Esophagus (tissue), 2 donors: Measurements from ENCODE around the gene PPFIA4. TPM values are rescaled to one million over a fixed set of nuclear protein-coding genes. Genes with fewer than 3 reads are reported as not detected.

ENCODE experiments used
- H3K27ac ChIP-seq, 2 donors: one replicate each; pipeline ENCODE4 v1.5.1; 2013; ENCODE audit warnings: low read depth in 2 of 2, mild to moderate bottlenecking in 2 of 2, inconsistent platforms in 1 of 2, low read length in 1 of 2, moderate library complexity in 1 of 2
- H3K27me3 ChIP-seq, 2 donors: one replicate each; pipeline ENCODE4 v1.6.1; 2013; ENCODE audit warnings: low read length in 2 of 2, control low read depth in 1 of 2, mild to moderate bottlenecking in 1 of 2; ENCODE audit not compliant: insufficient read depth in 2 of 2, control insufficient read depth in 1 of 2
- H3K36me3 ChIP-seq, 2 donors: one replicate each; pipeline ENCODE4 v1.6.1; 2013; ENCODE audit warnings: low read length in 1 of 2; ENCODE audit not compliant: control insufficient read depth in 2 of 2, insufficient read depth in 2 of 2
- H3K4me1 ChIP-seq, 2 donors: one replicate each; pipeline ENCODE4 v1.6.1; 2013; ENCODE audit warnings: low read length in 1 of 2; ENCODE audit not compliant: control insufficient read depth in 2 of 2, insufficient read depth in 2 of 2
- H3K4me3 ChIP-seq, 2 donors: one replicate each; pipeline ENCODE4 v1.5.1; 2013; ENCODE audit warnings: low read length in 2 of 2, mild to moderate bottlenecking in 2 of 2, low read depth in 1 of 2, moderate library complexity in 1 of 2
- H3K9me3 ChIP-seq, 2 donors: one replicate each; pipeline ENCODE4 v1.6.1; 2013; ENCODE audit warnings: mild to moderate bottlenecking in 2 of 2, low read depth in 1 of 2, low read length in 1 of 2, moderate library complexity in 1 of 2; ENCODE audit not compliant: control insufficient read depth in 2 of 2, insufficient read depth in 1 of 2
- WGBS, 2 donors: extraction: QIAGEN DNeasy Blood & Tissue Kit; methylation state at CpG; one replicate each; pipeline ENCODE4 v1.1.7; 2013; 5-methylcytosine and 5-hydroxymethylcytosine counted together
- polyA plus RNA-seq, 2 donors: library from polyadenylated mRNA; stranded (reverse); fragments of 200-250 nt; gene quantifications; one replicate each; pipeline ENCODE4 v1.2.3, GENCODE V29; 2013
- donor health status: healthy with polysubstance abuse.
- donor health status: Bipolar disorder and iron deficiency.

The PPFIA4 gene
- polyA plus RNA-seq, 2 donors = 0.84 to 4.1 TPM

DNA sequence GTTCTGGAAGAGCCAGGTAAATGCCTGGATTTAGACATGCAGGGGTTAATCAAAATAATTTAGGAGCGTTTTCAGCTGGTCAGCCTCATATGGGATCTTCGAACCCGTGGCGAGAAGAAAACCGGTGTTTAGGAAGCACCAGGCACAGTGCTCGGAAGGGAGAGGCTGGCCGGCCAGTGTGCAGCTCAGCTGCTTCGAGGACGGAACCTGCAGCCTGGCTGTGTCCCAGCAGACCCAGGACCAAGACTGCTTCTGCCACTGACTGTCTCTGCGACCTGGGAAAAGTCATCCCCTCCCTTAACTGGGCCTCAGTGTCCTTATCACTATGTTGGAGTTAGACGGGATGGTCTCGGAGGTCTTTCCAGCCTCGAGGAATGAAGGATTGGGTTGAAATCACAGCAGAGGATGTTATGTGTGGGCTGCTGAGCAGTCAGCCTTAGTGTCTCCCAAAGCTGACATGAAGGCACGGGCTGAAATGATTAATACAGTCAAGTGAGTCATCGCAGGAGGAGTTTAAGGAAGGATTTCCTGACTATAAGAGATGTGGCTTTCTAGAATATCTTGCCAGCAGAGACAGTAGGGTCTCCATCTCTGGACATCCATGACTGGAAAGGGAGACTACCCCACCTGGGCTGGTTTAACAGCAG, 20.8 kb downstream of the PPFIA4 start:
- no peaks in the 10 kb centered on the region for H3K4me1 ChIP-seq
- no peak overlapping the region for H3K4me3 ChIP-seq
- no peaks in the 10 kb centered on the region for H3K9me3 ChIP-seq
- H3K27ac ChIP-seq = no peak overlapping the region
- H3K27me3 ChIP-seq = no peaks in the 10 kb centered on the region
- WGBS, 2 donors = 34 to 44% methylated on average over 15 of the region's 15 CpGs
- no peaks in the 10 kb centered on the region for H3K36me3 ChIP-seq

DNA sequence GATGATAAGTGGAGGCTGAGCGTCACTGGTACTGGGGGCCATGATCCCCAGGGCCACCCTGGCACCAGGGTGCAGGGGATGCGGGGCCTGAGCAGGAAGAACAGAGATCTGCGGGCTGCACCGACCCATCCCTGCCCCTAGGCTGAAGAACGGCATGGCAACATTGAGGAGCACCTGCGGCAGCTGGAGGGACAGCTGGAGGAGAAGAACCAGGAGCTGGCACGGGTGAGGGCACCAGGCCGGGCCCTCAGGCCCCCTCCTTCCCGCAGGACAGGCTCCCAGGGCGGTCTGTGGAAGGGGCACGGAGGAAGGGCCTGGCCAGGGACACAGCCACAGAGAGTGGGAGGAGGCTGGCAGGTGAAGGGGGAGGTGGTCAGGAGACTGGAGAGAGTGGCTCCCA, 21.8 kb downstream of the PPFIA4 start:
- Histone ChIP-seq H3K36me3 (no peaks in the 10 kb centered on the region), H3K27me3 (no peaks in the 10 kb centered on the region), H3K9me3 (no peaks in the 10 kb centered on the region), H3K4me1 (no peaks in the 10 kb centered on the region), H3K4me3 (no peak overlapping the region), H3K27ac (no peak overlapping the region)
- 64 to 82% methylated on average over 8 to 11 of the region's 11 CpGs for WGBS, 2 donors

DNA sequence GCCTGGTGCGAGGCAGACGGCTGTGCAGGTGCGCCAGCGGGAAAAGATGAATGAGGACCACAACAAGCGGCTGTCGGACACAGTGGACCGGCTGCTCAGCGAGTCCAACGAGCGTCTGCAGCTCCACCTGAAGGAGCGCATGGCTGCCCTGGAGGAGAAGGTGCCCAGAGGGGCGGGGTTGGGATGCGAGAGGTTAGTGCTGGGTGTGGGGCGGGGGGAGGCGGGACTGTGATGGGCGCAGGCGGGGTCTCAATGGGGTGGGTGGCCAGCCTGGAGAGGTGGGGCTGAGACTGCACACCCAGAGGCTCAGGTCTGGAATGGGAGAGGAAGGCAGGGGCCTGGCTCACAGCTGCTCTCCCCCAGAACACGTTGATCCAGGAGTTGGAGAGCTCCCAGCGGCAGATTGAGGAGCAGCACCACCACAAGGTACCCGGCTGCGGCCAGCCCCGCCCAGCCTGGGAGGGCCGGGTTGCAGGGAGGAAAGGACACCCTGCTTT, 22.3 kb downstream of the PPFIA4 start:
- H3K4me1 ChIP-seq = no peaks in the 10 kb centered on the region
- H3K4me3 ChIP-seq = no peak overlapping the region
- 59 to 61% methylated on average over 23 of the region's 23 CpGs for WGBS, 2 donors
- H3K9me3 ChIP-seq = no peaks in the 10 kb centered on the region
- H3K27ac ChIP-seq = no peak overlapping the region
- H3K27me3 ChIP-seq = no peaks in the 10 kb centered on the region
- H3K36me3 ChIP-seq = no peaks in the 10 kb centered on the region

DNA sequence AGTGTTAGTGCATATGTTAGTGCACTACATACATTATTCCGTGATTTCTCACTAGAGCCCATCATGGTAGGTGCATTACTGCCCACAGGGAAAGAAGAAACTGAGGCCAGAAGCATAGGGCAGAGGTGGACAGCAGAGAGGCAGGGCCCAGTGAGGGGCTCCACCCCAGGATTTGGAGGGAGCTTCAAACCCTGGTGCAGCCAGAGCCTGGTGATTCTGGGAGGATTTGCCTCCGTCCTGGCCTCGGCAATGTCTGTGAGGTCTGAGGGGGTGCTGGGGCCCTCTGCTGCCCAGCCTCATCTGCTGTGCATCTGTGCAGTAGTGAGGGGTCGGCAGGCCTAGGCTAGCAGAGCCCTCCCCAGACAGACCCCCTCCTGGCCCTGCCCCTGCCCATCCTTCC, 22.8 kb downstream of the PPFIA4 start:
- H3K27ac ChIP-seq = no peak overlapping the region
- WGBS, 2 donors = 79 to 86% methylated on average over 4 of the region's 4 CpGs
- no peaks in the 10 kb centered on the region for H3K4me1 ChIP-seq
- no peaks in the 10 kb centered on the region for H3K9me3 ChIP-seq
- H3K4me3 ChIP-seq = no peak overlapping the region
- H3K27me3 ChIP-seq = no peaks in the 10 kb centered on the region
- H3K36me3 ChIP-seq = no peaks in the 10 kb centered on the region

DNA sequence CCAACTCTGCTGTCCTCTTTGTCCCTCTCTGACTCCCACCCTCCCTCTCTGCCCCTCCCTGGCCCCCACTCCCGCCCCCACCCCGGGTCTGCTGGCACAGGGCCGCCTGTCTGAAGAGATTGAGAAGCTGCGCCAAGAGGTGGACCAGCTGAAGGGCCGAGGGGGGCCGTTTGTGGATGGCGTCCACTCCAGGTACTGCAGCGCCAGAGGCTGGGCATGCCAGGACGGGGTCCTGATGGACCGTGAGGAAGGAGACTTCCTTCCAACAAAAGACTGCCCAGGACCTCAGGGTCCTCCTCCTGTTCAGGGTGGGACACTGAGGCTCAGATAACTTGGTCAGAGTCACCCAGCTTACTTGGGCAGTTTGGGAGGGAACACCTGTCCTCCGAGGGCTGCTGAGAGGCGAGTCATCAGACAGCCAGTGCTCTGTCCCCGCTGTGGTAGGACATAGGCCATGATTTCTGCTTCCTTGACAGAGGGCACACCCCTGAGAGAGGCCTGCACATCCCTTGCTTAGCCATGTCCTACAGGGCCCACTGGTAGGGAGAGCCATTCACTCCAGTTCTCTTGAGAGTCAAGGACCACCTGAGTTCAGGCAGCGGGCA, 23.4 kb downstream of the PPFIA4 start:
- no peaks in the 10 kb centered on the region for H3K36me3 ChIP-seq
- WGBS, 2 donors = 82 to 88% methylated on average over 14 of the region's 14 CpGs
- no peak overlapping the region for H3K4me3 ChIP-seq
- H3K27me3 ChIP-seq = no peaks in the 10 kb centered on the region
- H3K4me1 ChIP-seq = no peaks in the 10 kb centered on the region
- no peak overlapping the region for H3K27ac ChIP-seq
- H3K9me3 ChIP-seq = no peaks in the 10 kb centered on the region

DNA sequence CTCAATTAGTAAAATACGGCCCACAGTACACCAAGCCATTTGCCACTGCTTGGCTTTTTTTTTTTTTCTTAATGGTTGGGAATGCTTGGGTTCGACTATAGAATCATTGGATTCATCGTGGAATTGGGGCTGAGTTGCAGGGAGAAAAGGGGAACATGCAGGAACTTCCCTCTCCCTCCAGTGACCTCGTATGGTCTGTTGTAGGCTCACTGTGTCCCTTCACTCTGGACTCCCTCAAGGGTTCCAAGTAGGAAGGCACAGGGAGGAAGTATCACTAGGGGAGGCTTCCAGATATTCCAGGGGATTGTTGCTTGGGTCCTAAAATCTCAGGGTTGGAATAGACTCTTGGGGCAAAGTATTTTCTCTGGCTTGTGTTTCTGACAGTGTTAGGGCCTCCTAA, 24.5 kb downstream of the PPFIA4 start:
- no peaks in the 10 kb centered on the region for H3K36me3 ChIP-seq
- no peaks in the 10 kb centered on the region for H3K4me1 ChIP-seq
- WGBS, 2 donors = 81 to 84% methylated on average over 4 of the region's 4 CpGs

DNA sequence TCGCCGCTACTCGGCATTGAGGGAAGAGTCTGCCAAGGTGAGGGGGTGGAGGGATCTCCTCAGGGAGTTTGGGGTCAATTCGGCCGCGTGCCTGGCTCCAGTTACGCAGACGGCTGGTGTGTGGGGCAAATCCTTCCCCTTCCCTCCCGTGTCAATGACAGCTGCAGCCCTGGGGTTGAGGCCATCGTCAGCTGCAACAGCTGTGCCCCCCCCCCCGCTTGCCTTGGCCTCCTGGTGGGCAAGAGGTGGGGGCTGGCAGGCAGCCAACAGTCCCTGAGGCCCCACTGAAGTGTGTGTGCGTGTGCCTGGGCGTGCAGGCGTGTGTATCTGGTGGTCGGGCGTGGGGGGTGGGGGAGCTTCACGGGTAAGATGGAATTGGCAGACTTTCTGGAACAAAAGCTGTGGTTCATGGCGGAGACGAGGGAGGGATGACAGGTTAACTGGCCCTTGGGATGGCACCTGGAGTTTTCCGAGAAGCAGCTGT, 25.6 kb downstream of the PPFIA4 start:
- WGBS, 2 donors = 57 to 58% methylated on average over 20 of the region's 20 CpGs
- Histone ChIP-seq H3K27ac (no peak overlapping the region), H3K27me3 (no peaks in the 10 kb centered on the region), H3K4me3 (no peak overlapping the region), H3K9me3 (no peaks in the 10 kb centered on the region), H3K4me1 (no peaks in the 10 kb centered on the region), H3K36me3 (no peaks in the 10 kb centered on the region)

More for the DNA sequence above, 24.5 kb downstream of the PPFIA4 start:
- H3K9me3 ChIP-seq = no peaks in the 10 kb centered on the region
- H3K27ac ChIP-seq = no peak overlapping the region
- no peak overlapping the region for H3K4me3 ChIP-seq
- H3K27me3 ChIP-seq = no peaks in the 10 kb centered on the region

DNA sequence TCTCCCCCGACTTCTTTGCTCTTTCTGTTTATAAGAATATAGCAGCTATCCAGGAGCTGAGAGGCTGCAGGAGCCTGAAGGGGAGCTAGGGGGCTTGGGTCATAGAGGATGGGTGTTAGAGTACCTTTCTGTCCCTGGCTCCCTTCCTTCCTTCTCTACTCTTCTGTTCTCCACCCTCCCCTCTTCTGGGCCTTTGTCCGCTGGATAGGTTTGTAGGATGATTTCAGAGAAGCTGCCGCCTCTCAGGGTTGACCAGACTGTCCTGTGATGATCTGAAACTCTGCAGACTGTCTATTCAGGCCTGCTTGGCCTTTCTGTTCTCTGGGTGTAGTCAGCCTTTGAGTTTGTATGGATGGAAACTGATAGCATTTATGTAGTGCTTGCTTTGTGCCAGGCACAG, 26.3 kb downstream of the PPFIA4 start:
- Histone ChIP-seq H3K27me3 (no peaks in the 10 kb centered on the region), H3K4me1 (no peaks in the 10 kb centered on the region), H3K4me3 (no peak overlapping the region), H3K9me3 (no peaks in the 10 kb centered on the region), H3K27ac (no peak overlapping the region), H3K36me3 (no peaks in the 10 kb centered on the region)
- WGBS, 2 donors = 85 to 92% methylated on average over 3 of the region's 3 CpGs

DNA sequence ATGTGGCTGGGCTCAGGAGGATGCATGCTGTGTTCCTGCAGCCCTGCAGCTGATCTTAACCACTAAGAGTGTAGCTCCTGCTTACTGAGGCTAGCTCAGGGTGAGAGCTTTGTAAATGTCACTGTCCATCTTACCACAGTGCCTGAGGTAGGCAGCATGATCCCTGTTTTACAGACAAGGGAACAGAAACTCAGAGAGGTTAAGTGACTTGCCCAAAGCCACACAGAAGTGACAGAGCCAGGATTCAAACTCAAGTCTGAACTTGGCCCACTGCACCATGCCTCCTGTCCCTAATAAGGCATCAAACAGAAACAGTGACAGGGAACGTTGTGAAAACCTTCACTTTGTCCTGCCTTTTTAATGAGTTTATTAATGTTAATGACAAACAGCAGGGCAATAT, 27.9 kb downstream of the PPFIA4 start:
- H3K27ac ChIP-seq = no peak overlapping the region
- no peaks in the 10 kb centered on the region for H3K4me1 ChIP-seq
- H3K9me3 ChIP-seq = no peaks in the 10 kb centered on the region
- no peak overlapping the region for H3K4me3 ChIP-seq
- no peaks in the 10 kb centered on the region for H3K36me3 ChIP-seq
- 56 to 62% methylated on average over 1 of the region's 1 CpG for WGBS, 2 donors
- no peaks in the 10 kb centered on the region for H3K27me3 ChIP-seq

DNA sequence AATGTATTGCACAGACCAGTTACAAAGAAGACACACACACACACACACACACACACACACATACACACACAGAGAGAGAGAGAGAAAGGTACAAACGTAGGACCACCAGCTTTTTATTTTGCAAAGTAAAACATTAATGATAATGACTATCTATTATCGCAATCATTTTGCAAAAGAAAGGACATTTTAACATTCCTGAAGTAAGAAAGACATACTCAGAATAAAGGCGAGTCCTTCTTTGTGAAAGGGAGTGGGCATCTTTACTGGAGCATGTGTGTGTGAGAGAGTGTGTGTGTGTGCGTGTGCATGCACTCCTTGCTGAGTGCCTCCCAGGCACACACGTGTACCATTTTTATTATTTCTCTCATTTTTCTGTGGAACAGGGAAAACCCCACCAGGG, 28.4 kb downstream of the PPFIA4 start:
- 85 to 87% methylated on average over 5 of the region's 5 CpGs for whole genome bisulfite sequencing, 2 donors
- Histone ChIP-seq H3K36me3 (no peaks in the 10 kb centered on the region), H3K4me3 (no peak overlapping the region), H3K9me3 (no peaks in the 10 kb centered on the region), H3K27ac (no peak overlapping the region), H3K27me3 (no peaks in the 10 kb centered on the region), H3K4me1 (no peaks in the 10 kb centered on the region)
